ENCODE results near the gene RMI2. TPM values are rescaled to one million over a fixed set of nuclear protein-coding genes. Genes with fewer than 3 reads are reported as not detected.

RMI2 gene
- total RNA-seq, 2 donors from 2014 or later, result 0.67 to 1.4 TPM

DNA sequence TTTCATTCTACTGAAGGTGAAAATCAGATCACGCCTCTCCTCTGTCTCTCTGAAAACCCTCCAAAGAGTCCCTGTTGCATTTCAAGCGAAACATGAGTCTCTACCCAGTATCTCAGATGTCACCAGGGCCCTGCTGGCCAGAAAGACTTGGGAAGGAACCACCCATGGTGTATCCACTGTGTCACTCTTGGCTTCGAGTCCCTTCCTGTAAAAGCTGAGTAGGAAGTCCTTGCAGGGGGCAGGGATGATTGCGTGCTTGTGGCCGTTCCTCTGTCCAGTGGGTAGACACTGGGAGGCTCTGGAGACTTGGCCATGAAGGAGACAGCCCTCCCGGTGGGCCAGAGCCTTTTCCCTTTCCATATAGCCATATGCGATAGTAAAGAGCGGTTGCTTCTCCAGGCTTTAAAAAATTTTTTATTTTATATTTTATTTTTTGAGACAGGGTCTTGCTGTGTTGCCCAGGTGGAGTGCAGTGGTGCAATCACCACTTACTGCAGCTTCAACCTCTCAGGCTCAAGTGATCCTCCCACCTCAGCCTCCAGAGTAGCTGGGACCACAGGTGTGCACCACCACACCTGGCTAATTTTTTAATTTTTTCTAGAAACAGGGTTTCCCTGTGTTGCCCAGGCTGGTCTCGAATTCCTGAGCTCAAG is 19.0 kb upstream of the RMI2 start:
- DNase-seq (ENCODE audit: low spot score), result no peak
- intact Hi-C loops (cut with DNase I), result loop anchor here in 1 of 2 donors (5.0 kb wide), 1 partner anchor 64 kb away; no protein-coding TSS in a partner anchor

DNA sequence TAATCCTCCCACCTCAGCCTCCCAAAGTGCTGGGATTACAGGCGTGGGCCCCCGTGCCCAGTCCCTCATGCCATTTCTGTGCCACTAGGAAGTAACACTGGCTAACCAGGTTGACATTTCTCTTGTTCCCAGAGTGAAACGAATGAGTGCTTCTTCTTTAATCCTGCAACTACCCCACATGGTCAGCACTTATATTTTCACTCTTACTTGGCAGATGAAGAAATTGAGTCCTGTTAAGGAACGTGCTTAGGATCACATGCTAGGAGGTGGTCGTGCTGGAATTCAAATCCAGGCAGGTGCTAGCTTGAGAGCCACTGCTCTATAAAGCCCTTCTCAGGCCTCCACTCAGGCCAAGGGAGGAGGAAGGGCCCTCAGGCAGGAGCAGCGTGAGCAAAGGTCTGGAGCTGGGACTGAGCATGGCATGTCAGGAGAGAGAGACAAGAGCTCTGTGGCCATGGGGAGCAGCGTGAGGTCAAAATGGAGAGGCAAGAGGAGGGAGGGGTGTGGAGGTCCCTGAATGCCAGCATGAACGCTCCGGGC is 18.5 kb upstream of the RMI2 start:
- intact Hi-C loops (cut with DNase I), result loop anchor here in 1 of 2 donors (5.0 kb wide), 1 partner anchor 65 kb away; no protein-coding TSS in a partner anchor
- no peak for DNase-seq (ENCODE audit: low spot score)

DNA sequence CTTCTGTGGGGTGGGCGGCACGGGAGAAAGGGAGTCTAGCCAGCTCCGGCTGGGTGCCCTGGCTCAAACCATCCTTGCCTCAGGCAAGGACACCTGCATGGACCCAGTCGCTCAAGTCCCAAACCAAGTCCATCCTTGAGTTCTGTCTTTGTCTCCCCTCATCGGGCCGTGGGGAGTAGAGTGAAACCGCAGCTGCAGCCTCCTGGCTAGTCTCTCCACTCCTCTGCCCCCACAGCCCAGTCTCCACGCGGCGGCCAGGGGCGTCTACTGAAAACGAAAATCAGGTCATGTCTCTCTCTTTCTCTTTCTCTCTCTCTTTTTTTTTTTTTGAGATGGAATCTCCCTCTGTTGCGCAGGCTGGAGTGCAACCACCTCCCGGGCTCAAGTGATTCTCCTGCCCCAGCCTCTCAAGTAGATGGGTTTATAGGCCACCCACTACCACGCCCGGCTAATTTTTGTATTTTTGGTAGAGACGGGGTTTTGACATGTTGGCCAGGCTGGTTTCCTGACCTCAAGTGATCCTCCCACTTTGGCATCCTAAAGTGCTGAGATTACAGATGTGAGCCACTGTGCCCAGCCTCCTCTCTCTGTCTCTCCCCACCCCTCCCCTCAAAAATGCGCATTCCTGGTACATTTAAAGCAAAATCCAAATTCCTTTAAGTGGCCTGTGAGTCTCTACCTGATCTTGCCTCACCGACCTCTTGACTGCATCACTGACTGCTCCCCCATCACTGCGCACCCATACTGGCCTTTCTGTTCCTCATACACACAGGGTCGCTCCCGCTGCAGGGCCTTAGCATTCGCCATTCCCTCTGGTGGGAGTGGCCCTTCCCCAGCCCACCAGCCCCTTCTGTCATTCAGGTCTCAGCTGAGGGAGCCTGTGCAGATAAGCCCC is 17.7 kb upstream of the RMI2 start:
- intact Hi-C loops (cut with DNase I), result loop anchor here in 1 of 2 donors (5.0 kb wide), 1 partner anchor 65 kb away; no protein-coding TSS in a partner anchor
- no peak for DNase-seq (ENCODE audit: low spot score)

DNA sequence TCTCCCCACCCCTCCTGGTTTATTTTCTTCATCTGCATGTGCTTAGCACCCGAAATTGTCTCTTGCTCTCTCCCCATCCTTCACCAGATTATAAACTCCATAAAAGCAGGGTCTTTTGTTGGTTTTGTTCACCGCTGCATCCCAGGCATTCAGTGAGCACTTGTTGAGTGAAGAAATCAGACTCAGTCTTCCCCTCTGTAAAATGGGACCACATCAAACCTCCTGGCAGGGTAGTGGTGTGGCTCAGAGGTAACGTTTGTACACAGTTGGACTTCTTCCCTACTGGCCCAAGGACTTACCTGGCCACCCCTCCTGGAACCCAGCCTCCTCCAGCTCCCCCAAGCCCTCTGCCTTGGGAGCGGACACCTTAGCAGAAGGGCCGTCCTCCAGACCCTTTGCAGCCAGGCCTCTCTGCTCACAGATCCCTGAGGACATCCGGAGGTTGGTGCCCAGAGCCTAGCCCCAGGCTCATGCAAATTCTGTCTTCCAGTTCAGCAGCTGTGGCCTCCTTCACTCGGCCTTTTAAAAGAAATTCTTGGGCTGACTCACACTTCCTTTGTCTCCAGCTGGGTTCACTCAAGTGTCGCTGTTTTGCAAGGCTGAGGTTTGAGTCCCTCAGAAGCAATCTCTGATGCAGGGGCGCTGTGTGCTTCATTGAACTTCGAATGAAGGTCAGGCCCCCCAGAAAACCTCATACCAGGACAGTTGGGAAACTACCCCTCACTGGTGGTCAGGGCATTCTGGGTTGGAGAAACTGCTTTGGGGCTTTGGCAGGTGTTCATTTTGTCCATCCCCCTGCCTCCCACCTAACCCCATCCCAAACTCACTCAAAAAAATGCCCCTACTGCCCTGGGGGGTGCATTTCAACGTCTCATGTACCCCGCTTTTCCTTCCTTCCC is 16.8 kb upstream of the RMI2 start:
- intact Hi-C loops (cut with DNase I), result loop anchor here in 1 of 2 donors (5.0 kb wide), 1 partner anchor 66 kb away; no protein-coding TSS in a partner anchor
- DNase-seq (ENCODE audit: low spot score), result peak; percentile 84

DNA sequence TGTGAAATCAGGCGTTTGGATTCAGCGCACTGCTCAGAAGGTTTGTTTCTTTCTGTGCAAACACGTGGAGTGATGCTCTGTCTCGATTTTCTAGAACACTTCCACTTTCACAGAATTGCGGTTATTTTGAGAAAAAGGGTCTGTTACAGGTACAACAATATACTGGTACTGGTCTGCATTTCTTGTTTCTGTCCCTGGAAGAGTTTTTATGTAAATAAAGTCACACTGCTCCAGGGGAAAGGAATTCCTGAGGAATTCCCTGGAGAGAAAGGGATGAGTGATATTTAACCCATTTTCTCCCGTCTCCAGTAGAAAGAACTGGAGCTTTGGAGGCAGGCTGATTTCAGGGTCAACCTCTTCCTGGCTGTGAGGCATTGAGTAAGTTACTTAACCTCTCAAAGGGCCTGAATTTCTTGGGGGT is 16.2 kb upstream of the RMI2 start:
- DNase-seq (ENCODE audit: low spot score), result peak; percentile 6
- intact Hi-C loops (cut with DNase I), result loop anchor here in 1 of 2 donors (5.0 kb wide), 1 partner anchor 67 kb away; no protein-coding TSS in a partner anchor

DNA sequence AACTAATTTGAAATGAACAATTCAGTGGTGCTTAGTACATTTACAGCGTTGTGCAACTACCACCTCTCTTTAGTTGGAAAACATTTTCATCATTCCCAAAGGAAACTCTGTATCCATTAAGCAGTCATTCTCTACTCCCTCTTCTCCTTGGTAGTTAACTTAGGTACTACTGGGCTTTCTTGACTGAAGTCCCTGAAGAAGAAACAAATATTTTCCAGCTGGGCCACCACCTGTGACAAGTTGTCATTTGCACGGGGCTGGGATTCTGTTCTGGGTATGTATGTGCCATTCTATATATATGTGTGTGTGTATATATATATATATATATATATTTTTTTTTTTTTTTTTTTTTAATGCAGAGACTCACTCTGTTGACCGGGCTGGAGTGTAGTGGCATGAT is 15.4 kb upstream of the RMI2 start:
- no peak for DNase-seq (ENCODE audit: low spot score)
- intact Hi-C loops (cut with DNase I), result loop anchor here in 1 of 2 donors (5.0 kb wide), 1 partner anchor 68 kb away; no protein-coding TSS in a partner anchor

DNA sequence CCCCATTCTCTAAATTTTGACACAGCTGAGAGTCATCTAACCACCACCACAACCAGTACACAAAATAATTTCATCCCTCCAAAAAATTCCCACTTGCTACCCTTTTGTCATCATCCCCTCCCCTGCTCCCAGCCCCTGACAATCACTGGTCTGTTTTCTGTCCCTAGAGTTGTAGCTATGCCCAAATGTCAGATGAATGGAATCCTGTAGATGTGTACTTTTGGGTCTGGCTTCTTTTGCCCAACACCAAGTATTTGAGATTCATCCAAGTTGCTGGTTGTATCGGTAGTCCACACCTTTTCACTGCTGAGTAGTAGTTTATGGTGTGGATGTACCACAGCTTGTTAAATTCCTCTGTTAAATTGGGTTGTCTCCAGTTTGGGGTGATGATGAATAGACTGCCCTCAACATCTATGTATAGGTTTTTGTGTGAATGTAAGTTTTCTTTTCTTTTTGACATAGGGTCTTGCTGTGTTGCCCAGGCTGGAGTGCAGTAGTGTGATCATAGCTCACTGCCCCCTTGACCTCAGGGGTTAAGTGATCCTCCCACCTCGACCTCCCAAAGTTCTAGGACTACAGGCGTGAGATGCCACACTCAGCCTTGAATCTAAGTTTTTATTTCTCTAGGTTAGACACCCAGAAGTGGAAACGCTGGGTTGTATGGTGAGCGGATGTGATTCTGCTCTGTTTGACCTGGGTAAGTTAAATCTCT is 14.6 kb upstream of the RMI2 start:
- peak; percentile 3 for DNase-seq (ENCODE audit: low spot score)
- intact Hi-C loops (cut with DNase I), result no loop called here

DNA sequence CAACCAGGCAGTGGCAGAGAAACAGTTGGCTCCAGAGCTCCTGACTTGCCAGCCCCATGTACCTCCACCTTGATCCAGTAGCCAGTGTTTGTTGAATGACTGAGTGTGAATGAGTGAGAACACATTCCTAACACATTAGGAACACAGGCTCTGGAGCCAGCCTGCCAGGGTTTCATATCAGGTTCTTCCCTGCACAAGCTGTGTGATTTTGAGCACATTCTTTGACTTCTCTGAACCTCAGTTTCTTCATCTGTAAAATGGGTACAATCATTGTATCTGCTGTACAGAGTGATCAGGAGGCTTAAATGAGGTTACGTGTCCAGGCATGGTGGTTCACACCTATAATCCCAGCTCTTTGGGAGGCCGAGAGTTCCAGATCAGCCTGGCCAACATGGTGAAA is 13.3 kb upstream of the RMI2 start:
- intact Hi-C loops (cut with DNase I), result no loop called here

DNA sequence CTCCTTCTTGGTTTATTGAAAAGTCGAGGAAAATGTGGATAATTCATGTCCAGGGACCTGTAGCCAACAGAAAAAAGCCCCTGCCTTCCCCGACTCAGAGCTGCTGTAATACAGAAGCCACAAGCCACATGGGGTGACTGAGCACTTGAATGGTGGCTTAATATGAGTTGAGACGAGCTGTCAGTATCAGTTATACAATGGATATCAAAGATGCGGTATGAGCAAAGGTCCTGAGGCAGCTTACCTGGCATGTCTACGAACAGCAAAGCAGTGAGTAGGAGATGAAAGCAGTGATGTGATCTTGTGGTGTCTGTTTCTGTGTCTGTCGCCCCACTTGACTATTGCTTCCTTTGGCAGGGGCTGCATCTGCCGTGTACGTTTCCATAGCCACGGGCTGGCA is 12.2 kb upstream of the RMI2 start:
- intact Hi-C loops (cut with DNase I), result no loop called here
- DNase-seq (ENCODE audit: low spot score), result no peak

More for the DNA sequence above, 13.3 kb upstream of the RMI2 start:
- peak; percentile 23 for DNase-seq (ENCODE audit: low spot score)

DNA sequence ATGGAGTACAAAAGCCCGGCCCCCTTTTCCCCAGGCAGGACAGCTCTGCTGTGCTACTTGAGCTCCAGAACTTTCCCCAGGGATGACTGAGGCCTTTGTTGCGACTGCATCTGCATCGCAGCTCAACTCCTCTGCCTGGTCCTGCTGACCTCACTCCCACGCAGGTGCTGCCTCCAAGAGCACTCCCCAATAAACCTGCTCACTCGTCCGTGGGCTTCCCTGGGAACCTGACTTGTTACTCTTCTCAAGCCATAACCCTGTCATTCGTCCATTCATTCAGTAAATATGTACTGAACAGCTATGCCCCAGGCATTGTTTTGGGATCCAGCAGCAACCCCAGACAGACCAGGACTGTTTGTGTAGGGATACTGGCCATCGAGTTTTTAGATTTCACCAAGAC is 11.6 kb upstream of the RMI2 start:
- DNase-seq (ENCODE audit: low spot score), result peak; percentile 11
- intact Hi-C loops (cut with DNase I), result no loop called here

DNA sequence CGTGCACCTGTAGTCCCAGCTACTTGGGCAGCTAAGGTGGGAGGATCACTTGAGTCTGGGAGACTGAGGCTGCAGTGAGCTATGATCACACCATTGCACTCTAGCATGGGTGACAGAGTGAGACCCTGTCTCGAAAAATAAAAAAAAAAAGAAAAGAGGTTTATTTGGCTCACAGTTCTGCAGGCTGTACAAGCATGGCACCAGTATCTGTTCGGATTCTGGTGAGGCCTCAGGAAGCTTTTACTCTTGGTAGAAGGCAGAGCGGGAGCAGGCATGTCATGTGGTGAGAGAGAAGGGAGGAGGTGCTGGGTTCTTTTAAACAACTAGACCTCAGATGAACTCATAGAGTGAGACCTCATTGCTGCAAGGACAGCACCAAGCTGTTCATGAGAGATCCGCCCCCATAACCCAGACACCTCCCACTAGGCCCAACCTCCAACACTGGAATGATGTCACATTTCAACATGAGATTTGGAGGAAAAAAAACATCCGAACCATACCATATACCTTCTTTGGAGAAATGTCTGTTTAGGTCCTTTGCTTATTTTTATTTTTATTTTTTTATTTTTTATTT is 10.3 kb upstream of the RMI2 start:
- intact Hi-C loops (cut with DNase I), result no loop called here
- peak; percentile 16 for DNase-seq (ENCODE audit: low spot score)

DNA sequence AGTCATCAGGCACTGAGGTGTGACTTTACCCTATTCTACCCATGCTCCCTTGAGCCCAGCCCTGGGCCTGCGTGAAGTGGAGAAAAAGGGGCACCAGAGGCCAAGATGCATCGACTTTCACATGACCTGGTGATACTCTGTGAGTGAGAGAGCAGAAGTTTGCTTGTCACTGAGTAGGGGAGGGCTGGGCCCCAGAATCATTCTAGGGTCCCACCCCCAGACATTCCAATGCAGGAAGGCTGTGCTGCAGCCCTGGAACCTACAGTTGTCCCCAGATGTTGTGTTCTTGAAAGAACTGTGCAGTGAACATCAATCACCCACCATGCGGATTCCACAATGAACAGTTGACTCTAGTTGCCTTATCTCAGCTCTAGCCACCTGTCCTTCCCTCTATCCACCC is 6.2 kb upstream of the RMI2 start:
- DNase-seq (ENCODE audit: low spot score), result peak; percentile 41
- intact Hi-C loops (cut with DNase I), result no loop called here

DNA sequence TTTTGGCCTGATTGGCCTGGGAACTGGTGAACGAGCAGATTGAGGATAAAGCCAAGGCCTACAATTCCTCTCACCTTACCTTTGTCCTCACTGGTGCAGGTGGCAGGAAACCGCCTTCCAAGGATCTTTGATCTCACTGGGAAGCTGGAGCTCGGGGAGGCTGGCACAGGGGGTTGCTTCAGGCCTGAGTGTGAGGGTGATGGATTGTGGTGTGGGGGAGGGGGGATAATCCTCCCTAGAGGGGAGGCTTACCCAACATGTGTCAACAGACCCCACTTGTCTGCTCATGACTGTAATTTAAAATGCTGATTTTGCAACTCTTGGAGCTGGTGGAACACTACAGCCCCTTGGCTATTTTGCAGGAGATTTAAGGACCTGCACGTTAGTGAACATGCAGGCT is 4.5 kb upstream of the RMI2 start:
- DNase-seq (ENCODE audit: low spot score), result peak; percentile 24
- intact Hi-C loops (cut with DNase I), result loop anchor here in 1 of 2 donors (5.0 to 10.0 kb wide), 2 partner anchors 76 to 263 kb away; partner anchors contain the start of gene TNP2

DNA sequence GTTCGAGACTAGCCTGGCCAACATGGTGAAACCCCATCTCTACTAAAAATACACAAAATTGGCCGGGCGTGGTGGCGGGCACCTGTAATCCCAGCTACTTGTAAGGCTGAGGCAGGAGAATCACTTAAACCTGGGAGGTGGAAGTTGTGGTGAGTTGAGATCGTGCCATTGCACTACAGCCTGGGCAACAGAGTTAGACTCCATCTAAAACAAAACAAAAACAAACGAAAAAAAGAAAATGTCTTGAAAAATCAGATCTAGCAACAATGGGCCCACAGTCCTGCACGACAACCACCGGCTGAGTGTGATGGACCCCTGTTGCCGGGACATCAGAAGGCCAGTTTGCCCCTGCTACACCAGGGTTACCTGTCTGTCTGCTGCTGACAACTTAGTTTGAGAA is 3.9 kb upstream of the RMI2 start:
- DNase-seq (ENCODE audit: low spot score), result peak; percentile 66
- intact Hi-C loops (cut with DNase I), result loop anchor here in 1 of 2 donors (5.0 to 10.0 kb wide), 2 partner anchors 77 to 264 kb away; partner anchors contain the start of gene TNP2

DNA sequence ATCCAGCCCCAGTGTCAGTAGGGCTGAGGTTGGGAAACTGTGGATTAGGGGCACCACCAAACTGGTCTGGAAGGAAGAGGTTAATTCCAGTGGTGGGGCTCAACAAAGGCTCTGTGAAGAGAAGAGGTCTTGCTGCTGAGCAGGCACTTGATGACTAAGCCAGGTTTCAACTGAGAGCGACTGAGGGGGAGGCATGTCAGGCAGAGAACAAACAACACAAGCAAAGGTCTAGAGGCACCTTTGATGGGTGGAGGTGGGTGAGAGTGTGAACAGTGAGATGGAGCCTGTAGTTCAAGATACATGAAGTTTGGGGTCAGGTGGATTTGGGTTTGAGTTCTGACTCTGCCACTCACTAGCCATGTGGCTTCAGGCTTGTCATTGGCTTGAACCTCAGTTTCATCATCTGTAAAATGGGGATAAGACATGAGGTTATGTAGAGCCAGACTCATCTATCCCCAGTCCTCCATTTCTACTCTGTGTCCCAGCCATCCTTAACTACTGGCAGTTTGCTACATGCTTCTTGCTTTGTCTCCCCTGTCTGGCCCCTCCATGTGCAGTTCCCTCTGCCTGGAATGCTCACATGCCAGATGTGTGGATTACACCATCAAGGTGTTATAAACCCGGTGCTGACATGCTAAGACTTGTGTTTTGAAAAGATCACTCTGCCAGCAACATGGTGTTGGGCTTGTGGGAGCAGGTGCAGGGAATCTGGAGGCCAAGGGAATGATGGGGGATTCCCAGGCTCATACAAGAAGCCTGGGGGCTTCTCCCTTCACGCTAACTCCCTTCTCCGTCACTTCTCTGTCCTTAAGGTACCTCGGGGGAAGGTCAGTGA is 3.0 kb upstream of the RMI2 start:
- intact Hi-C loops (cut with DNase I), result loop anchor here in 1 of 2 donors (5.0 to 10.0 kb wide), 2 partner anchors 77 to 265 kb away; partner anchors contain the start of gene TNP2
- peak; percentile 49 for DNase-seq (ENCODE audit: low spot score)

DNA sequence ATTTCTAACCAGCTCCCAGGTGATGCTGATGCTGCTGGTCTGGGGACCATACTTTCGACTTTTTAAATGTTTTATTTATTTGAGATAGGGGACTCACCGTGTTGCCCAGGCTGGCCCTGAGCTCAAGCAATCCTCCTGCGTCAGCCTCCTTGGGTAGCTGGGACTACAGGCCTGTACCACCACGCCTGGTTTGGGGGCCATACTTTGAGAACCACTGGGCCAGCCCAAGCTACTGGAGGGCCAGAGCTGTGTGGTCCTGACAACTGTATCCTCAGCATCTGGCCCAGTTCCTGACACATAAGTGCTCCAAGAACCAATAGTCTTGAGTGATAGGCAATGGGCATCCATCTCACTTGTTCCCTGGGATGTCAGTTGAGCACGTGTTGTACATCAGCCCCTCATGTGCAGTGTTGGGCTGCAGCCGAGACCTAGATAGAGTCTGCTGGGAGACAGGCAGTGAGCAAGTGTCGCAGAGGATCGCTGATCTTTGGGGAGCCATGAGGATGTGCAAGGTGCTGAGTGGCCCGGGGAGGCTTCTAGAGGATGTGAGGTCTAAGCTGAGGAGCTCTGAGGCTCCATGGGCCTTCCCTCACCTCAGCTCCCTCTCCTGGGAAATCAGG is 1.6 kb downstream of the RMI2 start:
- peak; percentile 49 for DNase-seq (ENCODE audit: low spot score)
- intact Hi-C loops (cut with DNase I), result loop anchor here in 1 of 2 donors (10.0 kb wide), 1 partner anchor 82 kb away; the partner anchor contains the start of gene TNP2

All from posterior vena cava (tissue), 2 donors.